Measurements from ENCODE around the gene NSD1.
A peak's percentile ranks its signal among the peaks of the same experiment; 100 is the strongest.

NSD1 gene

DNA sequence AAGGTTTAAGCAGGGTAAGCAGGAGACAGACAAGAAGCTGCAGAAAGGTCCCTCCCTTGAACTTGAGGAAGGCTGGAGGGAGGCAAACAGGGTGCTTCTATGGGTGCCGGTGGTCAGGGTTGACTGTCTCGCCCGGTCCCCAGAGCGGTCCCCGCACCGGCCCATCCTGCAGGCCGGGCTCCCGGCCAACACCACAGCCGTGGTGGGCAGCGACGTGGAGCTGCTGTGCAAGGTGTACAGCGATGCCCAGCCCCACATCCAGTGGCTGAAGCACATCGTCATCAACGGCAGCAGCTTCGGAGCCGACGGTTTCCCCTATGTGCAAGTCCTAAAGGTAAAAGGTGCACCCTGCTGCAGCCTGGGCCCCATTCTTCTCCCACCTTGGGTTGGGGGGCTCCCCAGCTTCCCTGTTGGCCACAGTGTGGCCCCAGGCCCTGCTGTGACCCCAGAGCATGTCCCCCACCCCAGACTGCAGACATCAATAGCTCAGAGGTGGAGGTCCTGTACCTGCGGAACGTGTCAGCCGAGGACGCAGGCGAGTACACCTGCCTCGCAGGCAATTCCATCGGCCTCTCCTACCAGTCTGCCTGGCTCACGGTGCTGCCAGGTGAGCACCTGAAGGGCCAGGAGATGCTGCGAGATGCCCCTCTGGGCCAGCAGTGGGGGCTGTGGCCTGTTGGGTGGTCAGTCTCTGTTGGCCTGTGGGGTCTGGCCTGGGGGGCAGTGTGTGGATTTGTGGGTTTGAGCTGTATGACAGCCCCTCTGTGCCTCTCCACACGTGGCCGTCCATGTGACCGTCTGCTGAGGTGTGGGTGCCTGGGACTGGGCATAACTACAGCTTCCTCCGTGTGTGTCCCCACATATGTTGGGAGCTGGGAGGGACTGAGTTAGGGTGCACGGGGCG, 41.1 kb upstream of the NSD1 start:
- no peak for DNase-seq (ENCODE audit: low read depth)
- H3K27me3 ChIP-seq (replicated peaks; ENCODE audit: control insufficient read depth, insufficient read depth, low read length): peaks cover 34% of the 10 kb centered on the region
- no peaks in the 10 kb centered on the region for H3K36me3 ChIP-seq (ENCODE audit: control insufficient read depth, insufficient read depth, low read length, severe bottlenecking)
- peaks cover 17% of the 10 kb centered on the region for H3K4me1 ChIP-seq (ENCODE audit: control insufficient read depth, insufficient read depth, low read length)
- no peak overlapping the region for H3K4me3 ChIP-seq (ENCODE audit: low read length)
- no peak overlapping the region for H3K9ac ChIP-seq (ENCODE audit: low read length)
- no peaks in the 10 kb centered on the region for H3K9me3 ChIP-seq (ENCODE audit: control insufficient read depth, low read length)

DNA sequence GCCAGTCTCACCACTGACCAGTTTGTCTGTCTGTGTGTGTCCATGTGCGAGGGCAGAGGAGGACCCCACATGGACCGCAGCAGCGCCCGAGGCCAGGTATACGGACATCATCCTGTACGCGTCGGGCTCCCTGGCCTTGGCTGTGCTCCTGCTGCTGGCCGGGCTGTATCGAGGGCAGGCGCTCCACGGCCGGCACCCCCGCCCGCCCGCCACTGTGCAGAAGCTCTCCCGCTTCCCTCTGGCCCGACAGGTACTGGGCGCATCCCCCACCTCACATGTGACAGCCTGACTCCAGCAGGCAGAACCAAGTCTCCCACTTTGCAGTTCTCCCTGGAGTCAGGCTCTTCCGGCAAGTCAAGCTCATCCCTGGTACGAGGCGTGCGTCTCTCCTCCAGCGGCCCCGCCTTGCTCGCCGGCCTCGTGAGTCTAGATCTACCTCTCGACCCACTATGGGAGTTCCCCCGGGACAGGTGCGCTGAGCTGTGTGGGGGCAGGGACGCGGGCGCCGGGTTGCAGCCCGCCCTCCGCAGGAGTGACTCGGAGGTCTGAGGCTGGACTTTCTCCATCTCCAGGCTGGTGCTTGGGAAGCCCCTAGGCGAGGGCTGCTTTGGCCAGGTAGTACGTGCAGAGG, 40.4 kb upstream of the NSD1 start:
- DNase-seq (ENCODE audit: low read depth): no peak
- Histone ChIP-seq H3K4me3 (ENCODE audit: low read length) (no peak overlapping the region), H3K27me3 (replicated peaks; ENCODE audit: control insufficient read depth, insufficient read depth, low read length) (peaks cover 39% of the 10 kb centered on the region), H3K9ac (ENCODE audit: low read length) (no peak overlapping the region), H3K4me1 (ENCODE audit: control insufficient read depth, insufficient read depth, low read length) (peaks cover 17% of the 10 kb centered on the region), H3K9me3 (ENCODE audit: control insufficient read depth, low read length) (no peaks in the 10 kb centered on the region), H3K36me3 (ENCODE audit: control insufficient read depth, insufficient read depth, low read length, severe bottlenecking) (no peaks in the 10 kb centered on the region)

DNA sequence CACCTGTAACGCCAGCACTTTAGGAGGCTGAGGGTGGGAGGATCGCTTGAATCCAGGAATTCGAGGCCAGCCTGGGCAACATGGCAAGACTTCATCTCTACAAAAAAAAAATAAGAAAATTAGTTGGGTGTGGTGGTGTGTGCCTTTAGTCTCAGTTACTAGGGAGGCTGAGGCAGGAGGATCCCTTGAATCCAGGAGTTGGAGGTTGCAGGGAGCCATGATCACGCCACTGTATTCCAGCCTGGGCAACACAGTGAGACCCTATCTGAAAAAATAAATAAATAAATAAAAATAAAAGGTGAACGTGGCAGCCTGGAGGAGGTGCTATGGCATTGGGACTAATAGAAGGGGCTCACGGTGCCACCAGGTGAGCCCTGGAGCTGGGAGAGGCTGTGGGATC, 39.8 kb upstream of the NSD1 start:
- Histone ChIP-seq H3K9ac (ENCODE audit: low read length) (no peak overlapping the region), H3K4me1 (ENCODE audit: control insufficient read depth, insufficient read depth, low read length) (peaks cover 17% of the 10 kb centered on the region), H3K27me3 (replicated peaks; ENCODE audit: control insufficient read depth, insufficient read depth, low read length) (peaks cover 37% of the 10 kb centered on the region), H3K36me3 (ENCODE audit: control insufficient read depth, insufficient read depth, low read length, severe bottlenecking) (no peaks in the 10 kb centered on the region), H3K4me3 (ENCODE audit: low read length) (no peak overlapping the region), H3K9me3 (ENCODE audit: control insufficient read depth, low read length) (no peaks in the 10 kb centered on the region)
- no peak for DNase-seq (ENCODE audit: low read depth)

DNA sequence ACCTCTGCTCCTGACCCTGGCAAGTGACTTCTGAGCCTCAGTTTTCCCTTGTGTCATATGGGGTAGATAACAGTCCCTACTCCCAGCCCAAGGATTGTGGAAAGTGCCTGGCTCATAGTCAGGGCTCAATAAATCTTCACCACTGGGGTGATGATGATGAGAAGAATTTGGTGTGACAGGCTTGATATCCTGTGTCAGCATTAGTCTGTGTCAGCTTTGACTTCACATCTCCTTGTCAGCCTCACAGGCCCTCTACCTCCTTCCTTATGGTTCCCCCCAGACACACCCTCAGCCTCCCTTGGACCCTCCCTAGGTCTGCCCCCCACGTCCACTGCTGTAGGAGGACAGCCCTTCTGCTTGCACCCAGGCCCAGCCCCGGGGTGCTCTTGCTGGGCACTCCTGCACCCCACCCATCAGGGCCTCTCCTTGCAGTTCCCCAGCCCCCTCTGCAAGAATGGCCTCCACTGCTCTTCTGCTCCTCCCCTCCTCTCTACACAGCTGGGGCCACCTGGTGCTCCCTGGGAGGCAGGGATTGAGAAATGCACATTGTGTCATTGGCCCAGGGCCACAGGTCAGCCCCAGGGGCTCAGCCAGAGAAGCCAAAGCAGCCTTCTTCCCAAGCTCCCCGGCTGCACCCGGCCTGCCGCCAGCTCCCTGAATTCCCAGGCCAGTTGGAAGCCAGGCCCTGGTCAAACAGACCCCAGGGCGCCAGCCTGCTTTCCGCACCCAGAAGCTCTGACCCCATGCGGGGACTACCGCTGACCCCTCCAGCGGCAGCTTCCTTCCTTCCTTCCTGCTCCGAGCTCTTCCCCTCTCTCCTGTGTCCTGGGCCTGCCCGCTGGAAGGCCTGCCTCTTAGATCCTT, 39.1 kb upstream of the NSD1 start:
- H3K9me3 ChIP-seq (ENCODE audit: control insufficient read depth, low read length): no peaks in the 10 kb centered on the region
- H3K4me1 ChIP-seq (ENCODE audit: control insufficient read depth, insufficient read depth, low read length): peaks cover 11% of the 10 kb centered on the region
- peaks cover 37% of the 10 kb centered on the region for H3K27me3 ChIP-seq (replicated peaks; ENCODE audit: control insufficient read depth, insufficient read depth, low read length)
- no peak overlapping the region for H3K4me3 ChIP-seq (ENCODE audit: low read length)
- no peak overlapping the region for H3K9ac ChIP-seq (ENCODE audit: low read length)
- H3K36me3 ChIP-seq (ENCODE audit: control insufficient read depth, insufficient read depth, low read length, severe bottlenecking): no peaks in the 10 kb centered on the region
- DNase-seq (ENCODE audit: low read depth): peak; percentile 59

DNA sequence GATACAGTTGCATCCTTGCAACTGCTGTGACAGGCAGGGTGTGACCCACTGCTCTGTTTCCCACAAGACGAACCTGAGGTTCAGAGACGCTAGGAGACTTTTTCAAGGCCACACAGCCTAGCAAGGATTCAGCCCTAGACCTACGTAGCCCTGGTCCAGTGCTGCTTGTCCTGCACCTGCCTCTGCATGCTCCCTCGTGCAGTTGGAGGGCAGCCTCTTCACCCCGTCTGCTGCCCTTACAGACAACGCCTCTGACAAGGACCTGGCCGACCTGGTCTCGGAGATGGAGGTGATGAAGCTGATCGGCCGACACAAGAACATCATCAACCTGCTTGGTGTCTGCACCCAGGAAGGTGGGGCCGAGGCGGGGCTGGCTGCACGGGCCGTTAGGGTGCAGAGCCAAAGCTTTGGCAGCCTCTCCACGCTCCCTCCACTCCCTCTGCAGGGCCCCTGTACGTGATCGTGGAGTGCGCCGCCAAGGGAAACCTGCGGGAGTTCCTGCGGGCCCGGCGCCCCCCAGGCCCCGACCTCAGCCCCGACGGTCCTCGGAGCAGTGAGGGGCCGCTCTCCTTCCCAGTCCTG, 38.4 kb upstream of the NSD1 start:
- Histone ChIP-seq H3K9me3 (ENCODE audit: control insufficient read depth, low read length) (no peaks in the 10 kb centered on the region), H3K9ac (ENCODE audit: low read length) (no peak overlapping the region), H3K4me1 (ENCODE audit: control insufficient read depth, insufficient read depth, low read length) (peaks cover 11% of the 10 kb centered on the region), H3K27me3 (replicated peaks; ENCODE audit: control insufficient read depth, insufficient read depth, low read length) (peaks cover 37% of the 10 kb centered on the region), H3K36me3 (ENCODE audit: control insufficient read depth, insufficient read depth, low read length, severe bottlenecking) (no peaks in the 10 kb centered on the region), H3K4me3 (ENCODE audit: low read length) (no peak overlapping the region)
- no peak for DNase-seq (ENCODE audit: low read depth)

DNA sequence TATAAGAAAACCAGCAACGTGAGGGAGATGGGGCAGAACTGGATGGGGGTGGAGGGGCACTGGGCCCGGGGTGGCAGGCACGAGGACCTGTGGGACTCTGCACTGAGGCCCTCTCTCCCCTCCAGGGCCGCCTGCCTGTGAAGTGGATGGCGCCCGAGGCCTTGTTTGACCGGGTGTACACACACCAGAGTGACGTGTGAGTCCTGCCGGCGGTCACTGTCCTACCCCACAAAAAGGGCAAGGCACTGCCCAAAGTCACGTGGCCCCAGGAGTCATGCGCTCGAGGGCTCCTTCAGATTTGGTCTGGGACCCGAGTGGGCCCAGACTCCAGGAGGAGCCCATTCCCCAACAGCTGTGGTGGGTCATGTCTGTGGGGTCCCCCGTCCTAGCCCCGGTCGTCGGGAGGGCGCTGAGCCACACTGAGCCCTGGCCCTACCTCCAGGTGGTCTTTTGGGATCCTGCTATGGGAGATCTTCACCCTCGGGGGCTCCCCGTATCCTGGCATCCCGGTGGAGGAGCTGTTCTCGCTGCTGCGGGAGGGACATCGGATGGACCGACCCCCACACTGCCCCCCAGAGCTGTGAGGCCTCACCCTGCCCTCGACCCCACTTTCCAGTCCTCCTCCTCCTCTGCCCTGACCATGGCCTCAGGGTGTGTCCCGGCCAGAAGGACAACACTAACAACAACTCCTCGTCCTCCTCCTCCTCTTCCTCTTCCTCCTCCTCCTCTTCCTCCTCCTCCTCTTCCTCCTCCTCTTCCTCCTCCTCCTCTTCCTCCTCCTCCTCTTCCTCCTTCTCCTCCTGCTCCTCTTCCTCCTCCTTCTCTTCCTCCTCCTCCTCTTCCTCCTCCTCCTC, 37.2 kb upstream of the NSD1 start:
- Histone ChIP-seq H3K27me3 (replicated peaks; ENCODE audit: control insufficient read depth, insufficient read depth, low read length) (peaks cover 27% of the 10 kb centered on the region), H3K4me3 (ENCODE audit: low read length) (no peak overlapping the region), H3K4me1 (ENCODE audit: control insufficient read depth, insufficient read depth, low read length) (peaks cover 11% of the 10 kb centered on the region), H3K9me3 (ENCODE audit: control insufficient read depth, low read length) (no peaks in the 10 kb centered on the region), H3K9ac (ENCODE audit: low read length) (no peak overlapping the region), H3K36me3 (ENCODE audit: control insufficient read depth, insufficient read depth, low read length, severe bottlenecking) (no peaks in the 10 kb centered on the region)
- no peak for DNase-seq (ENCODE audit: low read depth)

DNA sequence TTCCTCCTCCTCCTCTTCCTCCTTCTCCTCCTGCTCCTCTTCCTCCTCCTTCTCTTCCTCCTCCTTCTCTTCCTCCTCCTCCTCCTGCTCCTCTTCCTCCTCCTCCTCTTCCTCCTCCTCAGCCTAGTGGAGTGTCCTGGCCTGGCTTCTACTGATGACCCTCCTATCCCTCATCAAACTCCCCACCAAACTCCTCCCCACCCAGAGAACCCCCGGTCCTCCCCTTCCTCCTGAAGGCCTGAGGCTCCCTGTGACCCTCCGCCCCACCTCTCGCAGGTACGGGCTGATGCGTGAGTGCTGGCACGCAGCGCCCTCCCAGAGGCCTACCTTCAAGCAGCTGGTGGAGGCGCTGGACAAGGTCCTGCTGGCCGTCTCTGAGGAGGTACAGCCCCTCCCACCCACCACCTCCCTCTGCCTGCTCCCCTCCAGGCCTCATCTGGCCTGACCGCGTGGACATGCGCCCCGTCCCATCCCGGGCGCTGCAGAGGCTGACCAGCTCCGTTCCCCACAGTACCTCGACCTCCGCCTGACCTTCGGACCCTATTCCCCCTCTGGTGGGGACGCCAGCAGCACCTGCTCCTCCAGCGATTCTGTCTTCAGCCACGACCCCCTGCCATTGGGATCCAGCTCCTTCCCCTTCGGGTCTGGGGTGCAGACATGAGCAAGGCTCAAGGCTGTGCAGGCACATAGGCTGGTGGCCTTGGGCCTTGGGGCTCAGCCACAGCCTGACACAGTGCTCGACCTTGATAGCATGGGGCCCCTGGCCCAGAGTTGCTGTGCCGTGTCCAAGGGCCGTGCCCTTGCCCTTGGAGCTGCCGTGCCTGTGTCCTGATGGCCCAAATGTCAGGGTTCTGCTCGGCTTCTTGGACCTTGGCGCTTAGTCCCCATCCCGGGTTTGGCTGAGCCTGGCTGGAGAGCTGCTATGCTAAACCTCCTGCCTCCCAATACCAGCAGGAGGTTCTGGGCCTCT, 36.3 kb upstream of the NSD1 start:
- Histone ChIP-seq H3K36me3 (ENCODE audit: control insufficient read depth, insufficient read depth, low read length, severe bottlenecking) (no peaks in the 10 kb centered on the region), H3K9ac (ENCODE audit: low read length) (no peak overlapping the region), H3K4me1 (ENCODE audit: control insufficient read depth, insufficient read depth, low read length) (peaks cover 11% of the 10 kb centered on the region), H3K27me3 (replicated peaks; ENCODE audit: control insufficient read depth, insufficient read depth, low read length) (peaks cover 18% of the 10 kb centered on the region), H3K4me3 (ENCODE audit: low read length) (no peak overlapping the region), H3K9me3 (ENCODE audit: control insufficient read depth, low read length) (no peaks in the 10 kb centered on the region)
- no peak for DNase-seq (ENCODE audit: low read depth)

DNA sequence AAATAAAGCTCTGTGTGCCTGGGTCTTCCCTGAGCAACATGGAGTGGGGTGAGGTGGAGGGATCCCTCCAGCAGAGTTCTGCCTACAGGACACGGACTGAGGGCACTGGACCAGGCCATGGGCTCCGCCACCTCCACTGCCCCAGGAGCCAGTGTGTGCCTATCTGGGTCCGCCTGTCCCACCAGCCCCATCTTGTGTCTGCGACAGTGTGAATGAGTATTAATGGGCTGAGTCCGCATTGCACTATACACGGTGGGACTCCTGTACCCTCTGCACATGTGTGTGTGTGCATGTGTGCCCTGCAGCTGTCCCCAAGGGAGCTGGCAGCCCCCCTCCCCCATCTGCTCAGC, 35.5 kb upstream of the NSD1 start:
- H3K4me1 ChIP-seq (ENCODE audit: control insufficient read depth, insufficient read depth, low read length): peaks cover 11% of the 10 kb centered on the region
- H3K9me3 ChIP-seq (ENCODE audit: control insufficient read depth, low read length): no peaks in the 10 kb centered on the region
- DNase-seq (ENCODE audit: low read depth): no peak
- no peak overlapping the region for H3K4me3 ChIP-seq (ENCODE audit: low read length)
- H3K36me3 ChIP-seq (ENCODE audit: control insufficient read depth, insufficient read depth, low read length, severe bottlenecking): no peaks in the 10 kb centered on the region
- peaks cover 13% of the 10 kb centered on the region for H3K27me3 ChIP-seq (replicated peaks; ENCODE audit: control insufficient read depth, insufficient read depth, low read length)
- no peak overlapping the region for H3K9ac ChIP-seq (ENCODE audit: low read length)

DNA sequence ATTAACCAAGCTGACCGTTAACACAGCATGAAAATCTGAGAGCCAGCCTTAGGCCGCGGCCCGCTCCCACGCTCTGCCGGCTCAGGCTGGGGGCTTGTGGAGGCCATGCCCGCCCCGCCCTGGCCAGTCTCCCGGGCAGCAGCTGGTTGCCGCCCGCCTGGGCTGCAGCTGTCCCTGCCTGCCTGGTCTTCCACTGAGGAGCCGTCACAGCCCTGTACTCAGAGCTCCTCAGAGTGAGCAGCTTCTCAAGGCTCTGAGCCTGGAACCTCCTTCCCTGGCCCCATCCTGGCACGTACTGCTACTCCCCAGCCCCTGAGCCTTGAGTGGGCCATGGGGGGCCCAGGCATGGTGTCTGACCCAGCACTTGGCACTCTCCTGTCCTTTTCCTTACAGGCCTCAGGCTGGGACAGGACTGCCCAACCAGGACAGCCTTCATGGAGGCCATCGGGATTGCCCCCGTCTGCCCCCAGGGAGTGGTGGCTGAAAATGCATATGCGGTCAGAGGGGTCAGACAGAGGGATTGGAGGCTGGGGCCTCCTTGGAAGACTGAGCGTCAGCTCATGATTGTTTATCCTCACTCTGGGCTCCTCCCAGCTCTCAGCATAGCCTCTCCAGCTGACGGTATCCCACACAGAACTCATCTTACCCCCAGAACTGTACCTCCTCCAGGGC, 35.0 kb upstream of the NSD1 start:
- DNase-seq (ENCODE audit: low read depth): peak; percentile 40

More for the DNA sequence above, 35.0 kb upstream of the NSD1 start:
- Histone ChIP-seq H3K27me3 (replicated peaks; ENCODE audit: control insufficient read depth, insufficient read depth, low read length) (peaks cover 18% of the 10 kb centered on the region), H3K4me3 (ENCODE audit: low read length) (no peak overlapping the region), H3K9me3 (ENCODE audit: control insufficient read depth, low read length) (no peaks in the 10 kb centered on the region), H3K36me3 (ENCODE audit: control insufficient read depth, insufficient read depth, low read length, severe bottlenecking) (no peaks in the 10 kb centered on the region), H3K9ac (ENCODE audit: low read length) (no peak overlapping the region), H3K4me1 (ENCODE audit: control insufficient read depth, insufficient read depth, low read length) (peaks cover 11% of the 10 kb centered on the region)

Data from adipocyte (in vitro differentiated cells).